ENCODE data around the gene TMEM169.

Gene TMEM169

GRCh38 chr2:216094701-216095100 lies 13.0 kb downstream of the TMEM169 start:
- no peaks in the 10 kb centered on the region for H3K36me3 ChIP-seq
- H3K9me3 ChIP-seq: no peaks in the 10 kb centered on the region
- intact Hi-C loops (cut with DNase I; ENCODE audit: low total_unique reads): no loop called here
- no peak overlapping the region for H3K4me3 ChIP-seq
- peaks cover 0 to 5% of the 10 kb centered on the region in 2 donors for H3K27me3 ChIP-seq
- no peak for TF ChIP-seq CTCF (IDR thresholded peaks at IDR 0.05)
- no peak for DNase-seq
- no peaks in the 10 kb centered on the region for H3K4me1 ChIP-seq
- H3K27ac ChIP-seq: no peak overlapping the region

- intact Hi-C loops (cut with DNase I; ENCODE audit: low total_unique reads): no loop called here
- DNase-seq: no peak
- no peaks in the 10 kb centered on the region for H3K9me3 ChIP-seq
- TF ChIP-seq CTCF (IDR thresholded peaks at IDR 0.05): no peak
- no peak overlapping the region for H3K27ac ChIP-seq
- no peak overlapping the region for H3K4me3 ChIP-seq
- no peaks in the 10 kb centered on the region for H3K4me1 ChIP-seq
- H3K27me3 ChIP-seq: peaks cover 0 to 5% of the 10 kb centered on the region in 2 donors
- H3K36me3 ChIP-seq: no peaks in the 10 kb centered on the region
Measured at GRCh38 chr2:216098421-216099334, 17.0 kb downstream of the TMEM169 start.

GRCh38 chr2:216101109-216101508 lies 19.4 kb downstream of the TMEM169 start:
- DNase-seq: no peak
- TF ChIP-seq CTCF (IDR thresholded peaks at IDR 0.05): no peak

GRCh38 chr2:216103213-216103612 lies 21.5 kb downstream of the TMEM169 start:
- no peak for TF ChIP-seq CTCF (IDR thresholded peaks at IDR 0.05)
- Histone ChIP-seq H3K27ac (no peak overlapping the region), H3K27me3 (peaks cover 0 to 4% of the 10 kb centered on the region in 2 donors), H3K36me3 (no peaks in the 10 kb centered on the region), H3K4me3 (no peak overlapping the region), H3K4me1 (peaks cover 0 to under 1% (median 0%) of the 10 kb centered on the region in 4 donors), H3K9me3 (no peaks in the 10 kb centered on the region)
- intact Hi-C loops (cut with DNase I; ENCODE audit: low total_unique reads): no loop called here
- no peak for DNase-seq

More at GRCh38 chr2:216101109-216101508, 19.4 kb downstream of the TMEM169 start:
- H3K27me3 ChIP-seq: peaks cover 0 to 4% of the 10 kb centered on the region in 2 donors
- no peak overlapping the region for H3K4me3 ChIP-seq
- no peaks in the 10 kb centered on the region for H3K4me1 ChIP-seq
- H3K36me3 ChIP-seq: no peaks in the 10 kb centered on the region
- H3K27ac ChIP-seq: no peak overlapping the region
- no peaks in the 10 kb centered on the region for H3K9me3 ChIP-seq
- intact Hi-C loops (cut with DNase I; ENCODE audit: low total_unique reads): no loop called here

- no peak overlapping the region for H3K27ac ChIP-seq
- intact Hi-C loops (cut with DNase I; ENCODE audit: low total_unique reads): no loop called here
- no peaks in the 10 kb centered on the region for H3K36me3 ChIP-seq
- no peaks in the 10 kb centered on the region for H3K9me3 ChIP-seq
- TF ChIP-seq CTCF (IDR thresholded peaks at IDR 0.05): no peak
- H3K4me1 ChIP-seq: peaks cover 0 to 6% (median 0%) of the 10 kb centered on the region in 4 donors
- H3K27me3 ChIP-seq: peaks cover 0 to 4% of the 10 kb centered on the region in 2 donors
- no peak for DNase-seq
- no peak overlapping the region for H3K4me3 ChIP-seq
Measured at GRCh38 chr2:216104691-216105090, 23.0 kb downstream of the TMEM169 start.
